GM23338 (cell line): ENCODE results near the gene MTX2. TPM values are rescaled to one million over a fixed set of nuclear protein-coding genes. Genes with fewer than 3 reads are reported as not detected.
"Not testable (repeated sequence)": the region's sequence is repeated elsewhere in the genome, so short reads cannot be mapped to it uniquely, and the experiment has no call there.

ENCODE experiments used
- ATAC-seq: fragments of 200-7000 bp; cut with Tn5 transposase; 3 replicates; pipeline ENCODE4 v1.9.1; 2020
- DNase-seq: peaks from one replicate; pipeline ENCODE4 v3.0.0-alpha.2; 2015; ENCODE audit warnings: low spot score
- H2AFZ ChIP-seq: fragments of 200-600 bp; sonication (generic); 2 replicates; pipeline ENCODE4 v1.8.0; 2016; ENCODE audit warnings: antibody characterized with exemption, mild to moderate bottlenecking, moderate library complexity
- H3F3A ChIP-seq: fragments of 200-600 bp; sonication (generic); replicated peaks from 2 replicates; pipeline ENCODE4 v1.8.0; 2017; ENCODE audit warnings: antibody characterized with exemption, mixed run types, low read depth
- H3K27ac ChIP-seq: fragments of 200-600 bp; sonication (generic); 2 replicates; pipeline ENCODE4 v1.6.1; 2016; ENCODE audit warnings: low read depth
- H3K27me3 ChIP-seq: fragments of 200-600 bp; sonication (generic); 2 replicates; pipeline ENCODE4 v1.8.0; 2016; ENCODE audit warnings: mild to moderate bottlenecking, mixed run types, moderate library complexity; ENCODE audit not compliant: insufficient read depth
- H3K36me3 ChIP-seq: fragments of 200-600 bp; sonication (generic); 2 replicates; pipeline ENCODE4 v1.8.0; 2016; ENCODE audit warnings: mild to moderate bottlenecking; ENCODE audit not compliant: insufficient read depth
- H3K4me1 ChIP-seq: fragments of 200-600 bp; sonication (generic); 2 replicates; pipeline ENCODE4 v1.8.0; 2016; ENCODE audit warnings: mild to moderate bottlenecking, moderate library complexity; ENCODE audit not compliant: insufficient read depth
- H3K4me2 ChIP-seq: fragments of 200-600 bp; sonication (generic); 2 replicates; pipeline ENCODE4 v1.7.1; 2017; ENCODE audit warnings: mixed run types
- H3K4me3 ChIP-seq: fragments of 200-600 bp; sonication (generic); 2 replicates; pipeline ENCODE4 v1.6.1; 2016; ENCODE audit warnings: mixed run types
- H3K79me2 ChIP-seq: fragments of 200-600 bp; sonication (generic); replicated peaks from 2 replicates; pipeline ENCODE4 v1.8.0; 2017; ENCODE audit warnings: mild to moderate bottlenecking; ENCODE audit not compliant: insufficient read depth
- H3K9me2 ChIP-seq: fragments of 200-600 bp; sonication (generic); 2 replicates; pipeline ENCODE4 v1.8.0; 2017; ENCODE audit not compliant: insufficient read depth
- H4K20me1 ChIP-seq: fragments of 200-600 bp; sonication (generic); replicated peaks from 2 replicates; pipeline ENCODE4 v1.8.0; 2017; ENCODE audit warnings: mild to moderate bottlenecking; ENCODE audit not compliant: insufficient read depth
- H3K27ac Mint-ChIP-seq: 2 replicates; pipeline ENCODE4 v1.8.0; 2020; ENCODE audit warnings: inconsistent platforms, mild to moderate bottlenecking, moderate library complexity, mixed read lengths
- H3K27me3 Mint-ChIP-seq: 3 replicates; pipeline ENCODE4 v1.8.0; 2022; ENCODE audit warnings: low read depth, mild to moderate bottlenecking, moderate library complexity, mixed read lengths, inconsistent platforms; ENCODE audit not compliant: insufficient read depth, poor library complexity
- H3K36me3 Mint-ChIP-seq: 3 replicates; pipeline ENCODE4 v1.8.0; 2021; ENCODE audit warnings: low read depth, mild to moderate bottlenecking, inconsistent platforms, moderate library complexity, mixed read lengths
- H3K4me1 Mint-ChIP-seq: 3 replicates; pipeline ENCODE4 v1.8.0; 2020; ENCODE audit warnings: mild to moderate bottlenecking, inconsistent platforms, mixed read lengths
- H3K4me3 Mint-ChIP-seq: 3 replicates; pipeline ENCODE4 v1.8.0; 2021; ENCODE audit warnings: moderate library complexity, mild to moderate bottlenecking, inconsistent platforms, mixed read lengths
- H3K9me3 Mint-ChIP-seq: 3 replicates; pipeline ENCODE4 v1.8.0; 2020; ENCODE audit warnings: moderate library complexity, mild to moderate bottlenecking, inconsistent platforms, mixed read lengths
- CREB1 ChIP-seq: fragments of 250-450 bp; sonication (Bioruptor Pico); IDR thresholded peaks from 2 replicates; pipeline ENCODE4 v1.5.0; 2020; ENCODE audit warnings: low read depth, mild to moderate bottlenecking, moderate library complexity
- CTCF ChIP-seq, 2 experiments: fragments of 200-600 bp in 1 of 2; sonication (generic) in 1 of 2; conservative IDR thresholded peaks; 2 replicates each; pipeline versions ENCODE4 v1.5.1 to v1.6.1; 2016 to 2017; ENCODE audit warnings: antibody characterized with exemption in 2 of 2, low read depth in 2 of 2, mild to moderate bottlenecking in 2 of 2, moderate library complexity in 1 of 2
- ETS1 ChIP-seq: IDR thresholded peaks from 2 replicates; pipeline ENCODE4 v1.6.1; 2016; ENCODE audit warnings: antibody characterized with exemption
- EZH2 ChIP-seq: fragments of 200-600 bp; sonication (generic); IDR thresholded peaks from one replicate; pipeline ENCODE4 v1.8.0; 2017; ENCODE audit warnings: antibody characterized with exemption, mild to moderate bottlenecking, low read depth; ENCODE audit not compliant: unreplicated experiment
- JUNB ChIP-seq: IDR thresholded peaks from one replicate; pipeline ENCODE4 v1.6.1; 2016; ENCODE audit warnings: antibody characterized with exemption; ENCODE audit not compliant: unreplicated experiment
- NANOG ChIP-seq: IDR thresholded peaks from 2 replicates; pipeline ENCODE4 v1.6.1; 2016; ENCODE audit warnings: antibody characterized with exemption, borderline replicate concordance
- POLR2AphosphoS5 ChIP-seq: IDR thresholded peaks from 2 replicates; pipeline ENCODE4 v1.6.1; 2016; ENCODE audit warnings: antibody characterized with exemption, low read depth
- REST ChIP-seq: IDR thresholded peaks from one replicate; pipeline ENCODE4 v1.6.1; 2018; ENCODE audit warnings: antibody characterized with exemption; ENCODE audit not compliant: unreplicated experiment
- STAT1 ChIP-seq: IDR thresholded peaks from one replicate; pipeline ENCODE4 v1.6.1; 2016; ENCODE audit warnings: antibody characterized with exemption; ENCODE audit not compliant: unreplicated experiment
- ZNF114 ChIP-seq: fragments of 250-450 bp; sonication (Bioruptor Pico); IDR thresholded peaks from 2 replicates; pipeline ENCODE4 v1.5.0; 2020; ENCODE audit warnings: mild to moderate bottlenecking, moderate library complexity
- ZNF331 ChIP-seq: fragments of 250-450 bp; sonication (Bioruptor Pico); IDR thresholded peaks from 2 replicates; pipeline ENCODE4 v1.5.0; 2020; ENCODE audit warnings: low read depth, mild to moderate bottlenecking, moderate library complexity
- ZNF462 ChIP-seq: fragments of 250-450 bp; sonication (Bioruptor Pico); IDR thresholded peaks from 2 replicates; pipeline ENCODE4 v1.5.0; 2020; ENCODE audit warnings: mild to moderate bottlenecking, moderate library complexity
- polyA plus RNA-seq: library from polyadenylated mRNA; unstranded; fragments of >200 nt; fragmentation: Nextera tagmentation; extraction: Ambion mirVana; gene quantifications from 2 replicates; pipeline ENCODE4 v1.2.1, GENCODE V29; 2016
- total RNA-seq: library from RNA; depleted of rRNA; stranded (reverse); fragments of >200 nt; shearing (Covaris generic); gene quantifications from 2 replicates; pipeline ENCODE4 v1.2.3, GENCODE V29; 2014

MTX2 gene
- total and polyA plus RNA-seq, 2 experiments from 2014 or later = 37.5 to 81.7 TPM

- H3K4me3 ChIP-seq = no peak overlapping the region
- Mint-ChIP-seq H3K27ac (no peak overlapping the region), H3K36me3 (no peaks in the 10 kb centered on the region), H3K9me3 (no peaks in the 10 kb centered on the region), H3K27me3 (no peaks in the 10 kb centered on the region), H3K4me3 (no peak overlapping the region), H3K4me1 (peaks cover 25% of the 10 kb centered on the region)
- H3K79me2 ChIP-seq = peaks cover 37% of the 10 kb centered on the region
- no peaks in the 10 kb centered on the region for H3K9me2 ChIP-seq
- H3K27ac ChIP-seq = no peak overlapping the region
- H3K4me1 ChIP-seq = peaks cover 6% of the 10 kb centered on the region; the same call in 1 of the 2 replicates
- peaks cover 15% of the 10 kb centered on the region; the same call in 1 of the 2 replicates for H4K20me1 ChIP-seq
- TF ChIP-seq POLR2AphosphoS5 (no peak), ETS1 (no peak), ZNF331 (no peak), EZH2 (no peak), ZNF462 (CRISPR knock-in tag) (no peak), REST (no peak), JUNB (no peak), ZNF114 (CRISPR knock-in tag) (no peak), NANOG (no peak), STAT1 (no peak), CTCF (conservative IDR thresholded peaks at IDR 0.05; ENCODE audit: low read depth in 2 of 2) (no peak), CREB1 (no peak)
- no peaks in the 10 kb centered on the region for H3F3A ChIP-seq
- ATAC-seq (no peak), DNase-seq (no peak)
- H3K27me3 ChIP-seq = no peaks in the 10 kb centered on the region
- H3K36me3 ChIP-seq = no peaks in the 10 kb centered on the region
- H2AFZ ChIP-seq = no peak overlapping the region
- H3K4me2 ChIP-seq = no peak overlapping the region
These were observed 28.5 kb downstream of the MTX2 start for GRCh38 chr2:176297737-176298136.

GRCh38 chr2:176306020-176306419 is 36.8 kb downstream of the MTX2 start:
- not testable (repeated sequence) for H3K9me2 ChIP-seq, H3K27ac Mint-ChIP-seq, H3K27ac ChIP-seq, H3K9me3 Mint-ChIP-seq, DNase-seq, H3K4me3 ChIP-seq, H2AFZ ChIP-seq, H3F3A ChIP-seq, H3K27me3 ChIP-seq, H3K4me3 Mint-ChIP-seq, H3K4me1 ChIP-seq, H3K4me2 ChIP-seq, H4K20me1 ChIP-seq, H3K4me1 Mint-ChIP-seq, ATAC-seq, H3K36me3 ChIP-seq, H3K27me3 Mint-ChIP-seq
- H3K36me3 Mint-ChIP-seq = peaks cover 52% of the 10 kb centered on the region
- H3K79me2 ChIP-seq = peaks cover 13% of the 10 kb centered on the region
